Upper lobe of left lung (tissue), 6 donors: ENCODE measurements around the gene MOBP. TPM values are rescaled to one million over a fixed set of nuclear protein-coding genes. Genes with fewer than 3 reads are reported as not detected.
A peak's percentile ranks its signal among the peaks of the same experiment; 100 is the strongest.

Experiments used
- ATAC-seq, 2 donors: fragments of 200-7000 bp; cut with Tn5 transposase; one replicate each; pipeline ENCODE4 v1.9.1; 2022; ENCODE audit warnings: mild to moderate bottlenecking in 2 of 2, moderate library complexity in 2 of 2; ENCODE audit not compliant: low FRiP score in 2 of 2
- DNase-seq, 2 donors: peaks; one replicate each; pipeline ENCODE4 v3.0.0-alpha.2; 2019 to 2020
- H3K27ac ChIP-seq, 4 donors: fragments of 200-600 bp; sonication (generic); one replicate each; pipeline ENCODE4 v1.5.1; 2016 to 2019
- H3K27me3 ChIP-seq, 4 donors: fragments of 200-600 bp; sonication (generic); one replicate each; pipeline ENCODE4 v1.5.1; 2017 to 2019
- H3K36me3 ChIP-seq, 4 donors: fragments of 200-600 bp; sonication (generic); one replicate each; pipeline ENCODE4 v1.5.1; 2016 to 2019
- H3K4me1 ChIP-seq, 4 donors: fragments of 200-600 bp; sonication (generic); one replicate each; pipeline ENCODE4 v1.5.1; 2018 to 2019
- H3K4me3 ChIP-seq, 4 donors: fragments of 200-600 bp; sonication (generic); one replicate each; pipeline ENCODE4 v1.5.1; 2017 to 2019; ENCODE audit warnings: mild to moderate bottlenecking in 2 of 4, moderate library complexity in 1 of 4
- H3K9me3 ChIP-seq, 4 donors: fragments of 200-600 bp; sonication (generic); one replicate each; pipeline ENCODE4 v1.5.1; 2018 to 2019
- CTCF ChIP-seq, 6 experiments: fragments of 450-650 bp in 4 of 6; fragments of 200-600 bp in 2 of 6; sonication (generic) in 2 of 6; IDR thresholded peaks; one replicate each; pipeline ENCODE4 v1.5.1; 2016 to 2019; ENCODE audit warnings: antibody characterized with exemption in 6 of 6
- EP300 ChIP-seq, 4 donors: sonication (generic); formaldehyde crosslinking; IDR thresholded peaks; one replicate each; pipeline ENCODE4 v1.5.1; 2017; ENCODE audit warnings: antibody characterized with exemption in 4 of 4, control low read depth in 2 of 4
- POLR2A ChIP-seq, 4 donors: fragments of 450-650 bp; IDR thresholded peaks; one replicate each; pipeline ENCODE4 v1.5.1; 2016 to 2017; ENCODE audit warnings: antibody characterized with exemption in 4 of 4, mild to moderate bottlenecking in 2 of 4
- POLR2AphosphoS5 ChIP-seq, 2 donors: sonication (generic); formaldehyde crosslinking; IDR thresholded peaks; one replicate each; pipeline ENCODE4 v1.5.1; 2017; ENCODE audit warnings: antibody characterized with exemption in 2 of 2
- WGBS, 2 donors: methylation state at CpG; one replicate each; pipeline ENCODE4 v1.1.5; 2017 to 2018; 5-methylcytosine and 5-hydroxymethylcytosine counted together
- total RNA-seq, 6 donors: library from RNA; depleted of rRNA in 4 of 6; stranded (reverse); fragments of >200 nt in 4 of 6; gene quantifications; one replicate each; pipeline versions ENCODE4 v1.1.0 to v1.2.1, GENCODE V29; 2016 to 2021
- donor health status: DM: no; HTN: no; CAD: no; lungs with moderate emphysema.
- donor health status: DM: no; HTN: yes; CAD: no; lungs with severe emphysema.

MOBP gene
- total RNA-seq, 6 donors from 2014 or later, result 0.22 TPM; not detected in 5

- no peaks in the 10 kb centered on the region for H3K36me3 ChIP-seq
- 67% methylated on average over 3 of the region's 3 CpGs for WGBS, 2 donors
- H3K27me3 ChIP-seq, result no peaks in the 10 kb centered on the region
- peaks cover 3 to 10% (median 5%) of the 10 kb centered on the region in 4 donors for H3K4me1 ChIP-seq
- no peak for ATAC-seq
- no peak for DNase-seq
- H3K9me3 ChIP-seq, result no peaks in the 10 kb centered on the region
- H3K27ac ChIP-seq, result peak overlapping the region in 3 of 4 donors; percentile 8 to 77 (median 55)
- H3K4me3 ChIP-seq, result no peak overlapping the region
- TF ChIP-seq POLR2A (IDR thresholded peaks at IDR 0.05) (no peak), CTCF (IDR thresholded peaks at IDR 0.05) (no peak)
Observed at GRCh38 chr3:39433642-39434041, 33.8 kb upstream of the MOBP start.

- H3K9me3 ChIP-seq, result no peaks in the 10 kb centered on the region
Observed at GRCh38 chr3:39434574-39434973, 32.9 kb upstream of the MOBP start.

GRCh38 chr3:39435006-39435748 is 32.3 kb upstream of the MOBP start:
- Histone ChIP-seq H3K36me3 (no peaks in the 10 kb centered on the region), H3K27ac (no peak overlapping the region), H3K9me3 (no peaks in the 10 kb centered on the region), H3K4me1 (peaks cover 3 to 10% (median 5%) of the 10 kb centered on the region in 4 donors), H3K4me3 (no peak overlapping the region), H3K27me3 (no peaks in the 10 kb centered on the region)
- TF ChIP-seq CTCF (IDR thresholded peaks at IDR 0.05), result no peak
- TF ChIP-seq POLR2AphosphoS5 (IDR thresholded peaks at IDR 0.05), result no peak
- TF ChIP-seq EP300 (IDR thresholded peaks at IDR 0.05), result no peak
- TF ChIP-seq POLR2A (IDR thresholded peaks at IDR 0.05), result no peak
- ATAC-seq (no peak), DNase-seq (no peak)
- WGBS, 2 donors, result 64 to 83% methylated on average over 1 of the region's 1 CpG

More at GRCh38 chr3:39434574-39434973, 32.9 kb upstream of the MOBP start:
- no peak for DNase-seq
- WGBS, 2 donors, result 75 to 76% methylated on average over 4 to 5 of the region's 5 CpGs
- TF ChIP-seq CTCF (IDR thresholded peaks at IDR 0.05) (no peak), POLR2A (IDR thresholded peaks at IDR 0.05) (no peak), POLR2AphosphoS5 (IDR thresholded peaks at IDR 0.05) (no peak), EP300 (IDR thresholded peaks at IDR 0.05) (no peak)
- Histone ChIP-seq H3K27me3 (no peaks in the 10 kb centered on the region), H3K36me3 (no peaks in the 10 kb centered on the region), H3K4me3 (no peak overlapping the region), H3K27ac (no peak overlapping the region), H3K4me1 (peaks cover 3 to 10% (median 5%) of the 10 kb centered on the region in 4 donors)
- ATAC-seq, result peak; percentile 16 to 62

GRCh38 chr3:39438880-39439279 is 28.6 kb upstream of the MOBP start:
- DNase-seq, result no peak
- TF ChIP-seq EP300 (IDR thresholded peaks at IDR 0.05) (no peak), POLR2A (IDR thresholded peaks at IDR 0.05) (no peak), POLR2AphosphoS5 (IDR thresholded peaks at IDR 0.05) (no peak), CTCF (IDR thresholded peaks at IDR 0.05) (no peak)
- ATAC-seq, result no peak
- Histone ChIP-seq H3K4me1 (peaks cover 0 to 2% (median 0%) of the 10 kb centered on the region in 4 donors), H3K27ac (peak overlapping the region in 1 of 4 donors; percentile 18), H3K9me3 (no peaks in the 10 kb centered on the region), H3K4me3 (no peak overlapping the region), H3K27me3 (no peaks in the 10 kb centered on the region), H3K36me3 (no peaks in the 10 kb centered on the region)
- 50 to 58% methylated on average over 4 of the region's 4 CpGs for WGBS, 2 donors

GRCh38 chr3:39440316-39440715 is 27.2 kb upstream of the MOBP start:
- no peaks in the 10 kb centered on the region for H3K27me3 ChIP-seq
- ATAC-seq (no peak), DNase-seq (no peak)
- TF ChIP-seq EP300 (IDR thresholded peaks at IDR 0.05), result no peak
- no peak overlapping the region for H3K27ac ChIP-seq
- no peaks in the 10 kb centered on the region for H3K4me1 ChIP-seq
- no peak overlapping the region for H3K4me3 ChIP-seq
- WGBS, 2 donors, result 84 to 86% methylated on average over 8 of the region's 8 CpGs
- H3K36me3 ChIP-seq, result no peaks in the 10 kb centered on the region
- H3K9me3 ChIP-seq, result no peaks in the 10 kb centered on the region
